HepG2 (cell line): Measurements from ENCODE around the gene CEP128. TPM values are rescaled to one million over a fixed set of nuclear protein-coding genes. Genes with fewer than 3 reads are reported as not detected.

Source experiments
- ATAC-seq: fragments of 200-7000 bp; cut with Tn5 transposase; 3 replicates; pipeline ENCODE4 v1.9.1; 2020; ENCODE audit warnings: mild to moderate bottlenecking, moderate library complexity
- BruUV-seq: library from RNA; stranded (reverse); fragments of 400-500 nt; replicated peaks from 2 replicates; lab custom pipeline; 2021; lab: Mats Ljungman, UMichigan
- CTCF ChIA-PET: fragments of 300-600 bp; formaldehyde crosslinking; extraction: SDS; loops from one replicate; lab custom pipeline; 2021; ENCODE audit warnings: low total read pairs, inconsistent platforms, low intra/inter-chr PET ratio; lab: Yijun Ruan, JAX
- POLR2A ChIA-PET: fragments of 350-600 bp; sonication (Branson Sonifier 250); formaldehyde crosslinking; loops from one replicate; lab custom pipeline; 2020; ENCODE audit warnings: antibody characterized with exemption, inconsistent platforms; lab: Yijun Ruan, JAX
- DNase-seq: peaks from one replicate; pipeline ENCODE4 v3.0.0-alpha.2; 2015; ENCODE audit warnings: low spot score
- FAIRE-seq: peaks from 3 replicates; lab custom pipeline; 2011; peaks lifted over from hg19 to GRCh38; lab: Jason Lieb, UNC
- H2AFZ ChIP-seq: one replicate; pipeline ENCODE4 v1.6.1; 2011; ENCODE audit warnings: low read length, inconsistent platforms
- H3K27ac ChIP-seq: fragments of 300-600 bp; 3 replicates; pipeline ENCODE4 v1.8.0; 2011; ENCODE audit warnings: mixed run types, mild to moderate bottlenecking, mixed read lengths, low read length, inconsistent platforms; ENCODE audit not compliant: insufficient read depth; ENCODE audit errors: extremely low read length
- H3K27me3 ChIP-seq, 2 experiments: fragments of 200-600 bp in 1 of 2; 2 replicates in 1 of 2; 3 replicates in 1 of 2; pipeline versions ENCODE4 v1.6.0 to v1.8.0; 2011; ENCODE audit warnings: low read length in 2 of 2, mild to moderate bottlenecking in 2 of 2, moderate library complexity in 2 of 2, inconsistent platforms in 1 of 2; ENCODE audit not compliant: insufficient read depth in 2 of 2, control insufficient read depth in 1 of 2
- H3K36me3 ChIP-seq, 2 experiments: fragments of 200-600 bp in 1 of 2; replicated peaks in 1 of 2; 2 replicates in 1 of 2; 3 replicates in 1 of 2; pipeline versions ENCODE4 v1.5.1 to v1.8.0; 2011; ENCODE audit warnings: low read length in 2 of 2, inconsistent platforms in 1 of 2; ENCODE audit not compliant: insufficient read depth in 2 of 2, control insufficient read depth in 1 of 2
- H3K4me1 ChIP-seq: 2 replicates; pipeline ENCODE4 v1.5.1; 2012; ENCODE audit warnings: low read length, inconsistent platforms; ENCODE audit not compliant: insufficient read depth
- H3K4me2 ChIP-seq: 2 replicates; pipeline ENCODE4 v1.6.0; 2011; ENCODE audit warnings: low read depth, low read length, inconsistent platforms
- H3K4me3 ChIP-seq, 3 experiments: fragments of 200-600 bp in 1 of 3; sonication (generic), shearing (Covaris generic) in 1 of 3; replicated peaks in 1 of 3; 2 replicates each; pipeline ENCODE4 v1.5.1; 2011 to 2016; ENCODE audit warnings: low read length in 3 of 3, inconsistent platforms in 2 of 3, low read depth in 2 of 3, mild to moderate bottlenecking in 2 of 3, control low read depth in 1 of 3, mixed read lengths in 1 of 3; ENCODE audit not compliant: insufficient read depth in 1 of 3
- H3K79me2 ChIP-seq: one replicate; pipeline ENCODE4 v1.6.1; 2011; ENCODE audit warnings: low read length, inconsistent platforms; ENCODE audit not compliant: insufficient read depth
- H3K9ac ChIP-seq: 2 replicates; pipeline ENCODE4 v1.6.0; 2011; ENCODE audit warnings: mild to moderate bottlenecking, low read depth, low read length, inconsistent platforms; ENCODE audit not compliant: insufficient read depth
- H3K9me3 ChIP-seq: 2 replicates; pipeline ENCODE4 v1.5.1; 2012; ENCODE audit warnings: mild to moderate bottlenecking, low read length
- H4K20me1 ChIP-seq: 2 replicates; pipeline ENCODE4 v1.6.0; 2011; ENCODE audit warnings: inconsistent platforms, mild to moderate bottlenecking, low read length, moderate library complexity; ENCODE audit not compliant: insufficient read depth
- GFI1 ChIP-seq: sonication (generic); formaldehyde crosslinking; IDR thresholded peaks from 2 replicates; pipeline ENCODE4 v1.5.0; 2020; ENCODE audit warnings: missing genetic modification reagents, mild to moderate bottlenecking, borderline replicate concordance
- KDM1A ChIP-seq: IDR thresholded peaks from 2 replicates; pipeline ENCODE4 v1.6.1; 2016; ENCODE audit warnings: missing compliant biosample characterization
- KMT2B ChIP-seq: IDR thresholded peaks from 2 replicates; pipeline ENCODE4 v1.6.1; 2016; ENCODE audit warnings: missing genetic modification reagents, missing compliant biosample characterization
- MIXL1 ChIP-seq: IDR thresholded peaks from 2 replicates; pipeline ENCODE4 v1.6.1; 2016
- MLX ChIP-seq: IDR thresholded peaks from 2 replicates; pipeline ENCODE4 v1.6.1; 2016
- PHF20 ChIP-seq: sonication (generic); formaldehyde crosslinking; IDR thresholded peaks from 2 replicates; pipeline ENCODE4 v1.5.0; 2020; ENCODE audit warnings: mild to moderate bottlenecking, missing genetic modification reagents
- SMAD1 ChIP-seq: sonication (generic); formaldehyde crosslinking; IDR thresholded peaks from 2 replicates; pipeline ENCODE4 v1.4.0; 2020; ENCODE audit warnings: missing genetic modification reagents, low read depth, mild to moderate bottlenecking, borderline replicate concordance
- WIZ ChIP-seq: sonication (generic); formaldehyde crosslinking; IDR thresholded peaks from 2 replicates; pipeline ENCODE4 v1.5.1; 2020; ENCODE audit warnings: mild to moderate bottlenecking, missing genetic modification reagents
- ZFP1 ChIP-seq: IDR thresholded peaks from 2 replicates; pipeline ENCODE4 v1.6.1; 2016
- ZNF510 ChIP-seq: sonication (generic); formaldehyde crosslinking; IDR thresholded peaks from 2 replicates; pipeline ENCODE4 v1.4.0; 2020; ENCODE audit warnings: low read depth, mild to moderate bottlenecking, missing genetic modification reagents
- ZNF546 ChIP-seq: sonication (generic); formaldehyde crosslinking; conservative IDR thresholded peaks from 2 replicates; pipeline ENCODE4 v1.8.1; 2023; ENCODE audit warnings: mild to moderate bottlenecking, missing genetic modification reagents
- ZNF547 ChIP-seq: sonication (generic); formaldehyde crosslinking; IDR thresholded peaks from 2 replicates; pipeline ENCODE4 v1.5.1; 2020; ENCODE audit warnings: mild to moderate bottlenecking, missing genetic modification reagents
- ZNF569 ChIP-seq: sonication (generic); formaldehyde crosslinking; IDR thresholded peaks from 2 replicates; pipeline ENCODE4 v1.5.0; 2020; ENCODE audit warnings: mild to moderate bottlenecking, missing genetic modification reagents, moderate library complexity, borderline replicate concordance
- ZNF678 ChIP-seq: sonication (generic); formaldehyde crosslinking; IDR thresholded peaks from 2 replicates; pipeline ENCODE4 v1.4.0; 2020; ENCODE audit warnings: mild to moderate bottlenecking, missing genetic modification reagents
- WGBS: methylation state at CpG from one replicate; pipeline ENCODE4 v1.1.6; 2017; ENCODE audit warnings: low lambda C conversion rate; 5-methylcytosine and 5-hydroxymethylcytosine counted together
- in situ Hi-C: cut with HindIII; loops from 2 replicates; pipeline ENCODE4 v1.10.0; 2017; ENCODE audit warnings: low pct_unique_long_range_greater_than_20kb; ENCODE audit not compliant: extremely low pct_ligation_motif_present
- intact Hi-C: fragments of 100-400 bp; cut with micrococcal nuclease; formaldehyde crosslinking; loops from one replicate; pipeline ENCODE4 v1.10.0; 2022; ENCODE audit not compliant: unreplicated experiment
- polyA plus RNA-seq, 8 experiments: library from polyadenylated mRNA; depleted of rRNA in 3 of 8; stranded (reverse) in 7 of 8; unstranded in 1 of 8; fragments of >200 nt; fragmentation: Illumina TruSeq in 4 of 8; extraction: Trizol in 4 of 8; gene quantifications; 2 replicates each; pipeline versions ENCODE4 v1.2.1 to v1.2.3, GENCODE V29; 2011 to 2016; ENCODE audit warnings: low read depth in 4 of 8, missing spikeins in 1 of 8, mixed read lengths in 1 of 8; ENCODE audit not compliant: insufficient read depth in 1 of 8
- total RNA-seq, 5 experiments: library from RNA; depleted of rRNA; stranded (reverse); fragments of >200 nt; fragmentation: Illumina TruSeq; extraction: Trizol; gene quantifications; 2 replicates each; pipeline ENCODE4 v1.2.3, GENCODE V29; 2016; ENCODE audit warnings: low read depth in 1 of 5

CEP128 gene
- total and polyA plus RNA-seq, 2 of the 13 experiments (the other 11 are each of a cell fraction or from before 2014, with no cell fraction given), result 1.3 to 7.5 TPM

GRCh38 chr14:80776657-80777056 lies 164.9 kb downstream of the CEP128 start:
- in situ Hi-C loops (no loop called here), intact Hi-C loops (no loop called here)
- H3K79me2 ChIP-seq, result no peaks in the 10 kb centered on the region
- BruUV-seq, result no TSS peak
- no peaks in the 10 kb centered on the region for H3K9me3 ChIP-seq
- H3K4me2 ChIP-seq, result no peak overlapping the region
- ChIA-PET CTCF (no interaction called here), POLR2A (no interaction called here)
- no peak overlapping the region for H2AFZ ChIP-seq
- no peaks in the 10 kb centered on the region for H3K4me1 ChIP-seq
- 100% methylated on average over 1 of the region's 1 CpG for WGBS
- H3K4me3 ChIP-seq, result no peak overlapping the region
- ATAC-seq (no peak), FAIRE-seq (no peak), DNase-seq (no peak)
- H3K27ac ChIP-seq, result no peak overlapping the region
- no peaks in the 10 kb centered on the region for H4K20me1 ChIP-seq
- no peak for TF ChIP-seq MLX (CRISPR knock-in tag)
- no peak for TF ChIP-seq ZFP1 (CRISPR knock-in tag)
- TF ChIP-seq ZNF547 (CRISPR knock-in tag), result no peak
- TF ChIP-seq WIZ (CRISPR knock-in tag), result no peak
- TF ChIP-seq KMT2B (CRISPR knock-in tag), result no peak
- no peak for TF ChIP-seq ZNF678 (CRISPR knock-in tag)
- TF ChIP-seq PHF20 (CRISPR knock-in tag), result no peak
- no peak for TF ChIP-seq KDM1A (CRISPR knock-in tag)
- TF ChIP-seq MIXL1 (CRISPR knock-in tag), result no peak
- TF ChIP-seq ZNF546 (CRISPR knock-in tag), result no peak
- TF ChIP-seq SMAD1 (CRISPR knock-in tag), result no peak
- TF ChIP-seq ZNF510 (CRISPR knock-in tag), result no peak
- TF ChIP-seq GFI1, result no peak
- TF ChIP-seq ZNF569 (CRISPR knock-in tag), result no peak
- H3K27me3 ChIP-seq, result no peaks in the 10 kb centered on the region
- H3K9ac ChIP-seq, result no peak overlapping the region
- no peaks in the 10 kb centered on the region for H3K36me3 ChIP-seq
